ENCODE measurements around the gene NHS. TPM values are rescaled to one million over a fixed set of nuclear protein-coding genes. Genes with fewer than 3 reads are reported as not detected.
A peak's percentile ranks its signal among the peaks of the same experiment; 100 is the strongest.

NHS gene
- total RNA-seq, 2 donors from 2014 or later = 6.0 to 7.3 TPM

DNA sequence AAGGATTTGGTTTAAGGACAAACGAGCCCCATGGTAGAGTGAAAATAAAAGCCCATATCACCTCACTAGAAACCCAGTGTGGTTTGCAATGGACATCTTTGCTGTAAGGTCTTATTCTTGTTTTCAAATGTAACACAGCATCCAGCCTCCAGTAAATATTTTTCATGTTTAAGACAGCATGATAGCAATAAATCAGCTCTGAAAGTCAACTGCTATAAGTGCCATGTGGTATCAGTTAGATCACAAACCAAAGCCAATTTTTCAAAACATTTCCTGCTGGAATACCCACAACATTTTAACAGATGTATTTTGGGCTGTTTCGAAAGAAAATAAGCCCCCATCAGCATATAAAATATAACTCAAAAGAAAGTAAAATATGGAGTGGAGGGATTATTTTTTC, 338.3 kb downstream of the NHS start:
- H3K4me3 Mint-ChIP-seq = no peak overlapping the region
- Histone ChIP-seq H3K27ac (ENCODE audit: low read depth, low read length) (no peak overlapping the region), H3K36me3 (ENCODE audit: control insufficient read depth, insufficient read depth, low read length) (no peaks in the 10 kb centered on the region), H3K27me3 (ENCODE audit: control insufficient read depth, insufficient read depth, low read length, poor library complexity, severe bottlenecking) (no peaks in the 10 kb centered on the region), H3K9me3 (ENCODE audit: control insufficient read depth, low read length) (no peaks in the 10 kb centered on the region), H3K9ac (ENCODE audit: extremely low read depth, low read length, poor library complexity, severe bottlenecking) (no peak overlapping the region), H3K4me3 (ENCODE audit: low read length) (no peak overlapping the region), H3K4me1 (ENCODE audit: control insufficient read depth, insufficient read depth, low read length) (no peaks in the 10 kb centered on the region)
- TF ChIP-seq, protein P1, sequence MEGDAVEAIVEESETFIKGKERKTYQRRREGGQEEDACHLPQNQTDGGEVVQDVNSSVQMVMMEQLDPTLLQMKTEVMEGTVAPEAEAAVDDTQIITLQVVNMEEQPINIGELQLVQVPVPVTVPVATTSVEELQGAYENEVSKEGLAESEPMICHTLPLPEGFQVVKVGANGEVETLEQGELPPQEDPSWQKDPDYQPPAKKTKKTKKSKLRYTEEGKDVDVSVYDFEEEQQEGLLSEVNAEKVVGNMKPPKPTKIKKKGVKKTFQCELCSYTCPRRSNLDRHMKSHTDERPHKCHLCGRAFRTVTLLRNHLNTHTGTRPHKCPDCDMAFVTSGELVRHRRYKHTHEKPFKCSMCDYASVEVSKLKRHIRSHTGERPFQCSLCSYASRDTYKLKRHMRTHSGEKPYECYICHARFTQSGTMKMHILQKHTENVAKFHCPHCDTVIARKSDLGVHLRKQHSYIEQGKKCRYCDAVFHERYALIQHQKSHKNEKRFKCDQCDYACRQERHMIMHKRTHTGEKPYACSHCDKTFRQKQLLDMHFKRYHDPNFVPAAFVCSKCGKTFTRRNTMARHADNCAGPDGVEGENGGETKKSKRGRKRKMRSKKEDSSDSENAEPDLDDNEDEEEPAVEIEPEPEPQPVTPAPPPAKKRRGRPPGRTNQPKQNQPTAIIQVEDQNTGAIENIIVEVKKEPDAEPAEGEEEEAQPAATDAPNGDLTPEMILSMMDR (conservative IDR thresholded peaks at IDR 0.05) = no peak
- no peak overlapping the region for H3K27ac Mint-ChIP-seq
- H3K27me3 Mint-ChIP-seq (ENCODE audit: insufficient read depth) = no peaks in the 10 kb centered on the region
- DNase-seq = no peak
- WGBS, 2 experiments (ENCODE audit: insufficient coverage in 1 of 2, insufficient read length in 1 of 2) = 100% methylated on average over 1 of the region's 2 CpGs; no CpG with 5 or more reads in 1 of the 2 experiments
- H3K36me3 Mint-ChIP-seq (ENCODE audit: low read depth) = no peaks in the 10 kb centered on the region
- no peaks in the 10 kb centered on the region for H3K9me3 Mint-ChIP-seq
- peaks cover 4% of the 10 kb centered on the region for H3K4me1 Mint-ChIP-seq

DNA sequence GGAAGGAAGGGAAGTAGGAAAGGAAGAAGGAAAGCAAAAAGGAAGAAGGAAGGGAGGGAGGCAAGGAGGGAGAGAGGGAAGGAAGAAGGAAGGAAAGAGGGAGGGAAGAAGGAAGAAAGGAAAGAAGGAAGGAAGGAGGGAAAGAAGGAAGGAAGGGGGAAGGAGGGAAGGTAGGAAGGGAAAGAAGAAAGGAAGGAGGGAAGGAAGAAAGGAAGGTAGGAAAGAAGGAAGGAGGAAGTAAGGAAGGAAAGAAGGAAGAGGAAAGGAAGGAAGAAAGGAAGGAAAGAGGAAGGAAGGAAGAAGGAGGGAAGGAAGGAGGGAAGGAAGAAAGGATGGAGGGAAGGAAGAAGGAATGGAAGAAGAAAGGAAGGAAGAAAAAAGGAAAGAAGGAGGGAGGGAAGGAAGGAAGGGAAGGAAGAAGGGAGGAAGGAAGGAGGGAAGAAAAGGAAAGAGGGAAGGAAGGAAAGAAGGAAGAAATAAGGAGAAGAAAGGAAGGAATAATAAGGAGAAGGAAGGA, 343.7 kb downstream of the NHS start:
- Histone ChIP-seq H3K9ac (ENCODE audit: extremely low read depth, low read length, poor library complexity, severe bottlenecking) (no peak overlapping the region), H3K4me3 (ENCODE audit: low read length) (no peak overlapping the region), H3K9me3 (ENCODE audit: control insufficient read depth, low read length) (no peaks in the 10 kb centered on the region), H3K36me3 (ENCODE audit: control insufficient read depth, insufficient read depth, low read length) (no peaks in the 10 kb centered on the region), H3K27me3 (ENCODE audit: control insufficient read depth, insufficient read depth, low read length, poor library complexity, severe bottlenecking) (no peaks in the 10 kb centered on the region), H3K4me1 (ENCODE audit: control insufficient read depth, insufficient read depth, low read length) (no peaks in the 10 kb centered on the region), H3K27ac (ENCODE audit: low read depth, low read length) (no peak overlapping the region)
- Mint-ChIP-seq H3K27me3 (ENCODE audit: insufficient read depth) (no peaks in the 10 kb centered on the region), H3K4me1 (peaks cover 14% of the 10 kb centered on the region), H3K27ac (no peak overlapping the region), H3K9me3 (no peaks in the 10 kb centered on the region), H3K36me3 (ENCODE audit: low read depth) (no peaks in the 10 kb centered on the region), H3K4me3 (no peak overlapping the region)
- no peak for DNase-seq
- TF ChIP-seq, protein P1 (conservative IDR thresholded peaks at IDR 0.05) = no peak

DNA sequence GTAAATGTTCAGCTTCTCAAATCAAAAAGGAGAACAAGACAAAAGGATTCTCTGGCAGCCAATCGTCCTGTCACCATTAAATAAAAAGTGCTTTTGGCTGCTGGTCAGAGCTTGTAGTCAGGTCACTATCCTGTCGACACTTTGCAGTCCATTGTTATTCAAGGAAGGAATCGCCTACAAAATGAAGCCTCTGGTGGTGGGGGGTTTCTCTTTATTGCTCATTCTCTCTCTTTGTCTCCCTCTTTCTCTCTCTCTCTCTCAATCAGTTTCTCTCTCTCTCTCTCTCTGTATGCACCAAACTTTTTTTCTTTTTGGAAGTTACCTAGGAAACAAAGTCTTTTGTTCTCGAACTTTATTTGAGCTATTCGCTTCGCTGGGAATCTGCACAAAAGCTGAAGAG, 344.7 kb downstream of the NHS start:
- Mint-ChIP-seq H3K27me3 (ENCODE audit: insufficient read depth) (no peaks in the 10 kb centered on the region), H3K9me3 (no peaks in the 10 kb centered on the region), H3K4me3 (peak overlapping the region; percentile 27), H3K27ac (no peak overlapping the region), H3K4me1 (peaks cover 14% of the 10 kb centered on the region), H3K36me3 (ENCODE audit: low read depth) (no peaks in the 10 kb centered on the region)
- Histone ChIP-seq H3K27me3 (ENCODE audit: control insufficient read depth, insufficient read depth, low read length, poor library complexity, severe bottlenecking) (no peaks in the 10 kb centered on the region), H3K4me1 (ENCODE audit: control insufficient read depth, insufficient read depth, low read length) (no peaks in the 10 kb centered on the region), H3K9ac (ENCODE audit: extremely low read depth, low read length, poor library complexity, severe bottlenecking) (no peak overlapping the region), H3K9me3 (ENCODE audit: control insufficient read depth, low read length) (no peaks in the 10 kb centered on the region), H3K4me3 (ENCODE audit: low read length) (no peak overlapping the region), H3K36me3 (ENCODE audit: control insufficient read depth, insufficient read depth, low read length) (no peaks in the 10 kb centered on the region), H3K27ac (ENCODE audit: low read depth, low read length) (peak overlapping the region; percentile 63)
- DNase-seq = no peak
- TF ChIP-seq, protein P1 (conservative IDR thresholded peaks at IDR 0.05) = no peak
- WGBS, 2 experiments (ENCODE audit: insufficient coverage in 1 of 2, insufficient read length in 1 of 2) = 38% methylated on average over 5 of the region's 6 CpGs; no CpG with 5 or more reads in 1 of the 2 experiments
